K562 (cell line): ENCODE data around the gene STON2. TPM values are rescaled to one million over a fixed set of nuclear protein-coding genes. Genes with fewer than 3 reads are reported as not detected.

Experiments
- BCOR ChIP-seq: fragments of 450-650 bp; IDR thresholded peaks from 2 replicates; pipeline ENCODE4 v1.6.1; 2016
- E2F3 ChIP-seq: fragments of 250-450 bp; sonication (Bioruptor Pico); IDR thresholded peaks from 2 replicates; pipeline ENCODE4 v1.4.0; 2020; ENCODE audit warnings: mild to moderate bottlenecking
- EGR1 ChIP-seq: fragments of 450-650 bp; conservative IDR thresholded peaks from 2 replicates; pipeline ENCODE4 v1.6.1; 2017; ENCODE audit warnings: mild to moderate bottlenecking
- HMG20B ChIP-seq: fragments of 250-450 bp; sonication (Bioruptor Pico); IDR thresholded peaks from 2 replicates; pipeline ENCODE4 v1.5.0; 2021; ENCODE audit warnings: mild to moderate bottlenecking
- HNRNPLL ChIP-seq: fragments of 200-400 bp; formaldehyde crosslinking; IDR thresholded peaks from 2 replicates; pipeline ENCODE4 v1.6.1; 2017; ENCODE audit warnings: low read length, low read depth, mild to moderate bottlenecking; ENCODE audit not compliant: poor library complexity, severe bottlenecking
- NONO ChIP-seq, 2 experiments: fragments of 200-400 bp in 1 of 2; fragments of 450-650 bp in 1 of 2; formaldehyde crosslinking in 1 of 2; IDR thresholded peaks; 2 replicates each; pipeline ENCODE4 v1.6.1; 2017; ENCODE audit warnings: low read depth in 2 of 2, mild to moderate bottlenecking in 2 of 2, moderate library complexity in 2 of 2, low read length in 1 of 2
- NRF1 ChIP-seq, 2 experiments: fragments of 450-650 bp; IDR thresholded peaks in 1 of 2; conservative IDR thresholded peaks in 1 of 2; 2 replicates each; pipeline ENCODE4 v1.6.1; 2014; ENCODE audit warnings: mild to moderate bottlenecking in 2 of 2
- SMAD1 ChIP-seq: fragments of 150-350 bp; IDR thresholded peaks from 2 replicates; pipeline ENCODE4 v1.6.1; 2014; ENCODE audit warnings: low read length, low read depth; ENCODE audit not compliant: partially characterized antibody
- SMAD4 ChIP-seq: fragments of 250-450 bp; sonication (Bioruptor Pico); conservative IDR thresholded peaks from 2 replicates; pipeline ENCODE4 v1.8.0; 2021; ENCODE audit warnings: inconsistent platforms, mild to moderate bottlenecking, moderate library complexity
- TAF1 ChIP-seq: IDR thresholded peaks from 2 replicates; pipeline ENCODE4 v1.6.1; 2011; ENCODE audit warnings: mild to moderate bottlenecking, low read length, moderate library complexity; ENCODE audit not compliant: insufficient read depth, control insufficient read depth, severe bottlenecking; ENCODE audit errors: extremely low read depth
- ZKSCAN1 ChIP-seq: fragments of 150-350 bp; IDR thresholded peaks from 2 replicates; pipeline ENCODE4 v1.6.1; 2016; ENCODE audit warnings: low read depth, low read length
- ZNF436 ChIP-seq: fragments of 250-450, 450-650 bp; sonication (Bioruptor Pico); formaldehyde crosslinking; IDR thresholded peaks from 2 replicates; pipeline ENCODE4 v1.7.0; 2020; ENCODE audit warnings: mild to moderate bottlenecking
- ZNF764 ChIP-seq: fragments of 250-450 bp; sonication (Bioruptor Pico); IDR thresholded peaks from 2 replicates; pipeline ENCODE4 v1.4.0; 2020; ENCODE audit warnings: low read depth, mild to moderate bottlenecking, moderate library complexity
- polyA plus RNA-seq, 8 experiments: library from polyadenylated mRNA; depleted of rRNA in 4 of 8; stranded (reverse) in 5 of 8; unstranded in 3 of 8; fragments of >200 nt; fragmentation: Nextera tagmentation in 2 of 8; fragmentation: Illumina TruSeq in 1 of 8; extraction: Ambion mirVana in 2 of 8; extraction: Trizol in 1 of 8; gene quantifications; 2 replicates each; pipeline versions ENCODE4 v1.2.1 to v1.2.3, GENCODE V29; 2011 to 2014; ENCODE audit warnings: inconsistent platforms in 1 of 8, missing spikeins in 1 of 8
- total RNA-seq, 7 experiments: library from RNA; depleted of rRNA in 6 of 7; stranded (reverse); fragments of >200 nt in 6 of 7; fragmentation: Illumina TruSeq in 2 of 7; extraction: Trizol in 2 of 7; gene quantifications; 2 replicates each; pipeline versions ENCODE4 v1.2.1 to v1.2.3, GENCODE V29; 2011 to 2021; ENCODE audit warnings: low replicate concordance in 1 of 7
- TF ChIP-seq, protein P1 (sequence below), 2 experiments: IDR thresholded peaks; 2 replicates each; pipeline ENCODE4 v1.6.1; 2012; ENCODE audit warnings: improper control_type of control experiment in 2 of 2, low read depth in 2 of 2, low read length in 2 of 2, borderline replicate concordance in 1 of 2
- TF ChIP-seq, protein P2 (sequence below): fragments of 450-650 bp; IDR thresholded peaks from 2 replicates; pipeline ENCODE4 v1.7.1; 2018; ENCODE audit warnings: mild to moderate bottlenecking, low read depth; ENCODE audit not compliant: partially characterized antibody
- TF ChIP-seq, protein P3 (sequence below): fragments of 250-450 bp; sonication (Bioruptor Pico); IDR thresholded peaks from 2 replicates; pipeline ENCODE4 v1.9.0; 2021; ENCODE audit warnings: mild to moderate bottlenecking, inconsistent platforms
- TF ChIP-seq, protein P4 (sequence below), 2 experiments: IDR thresholded peaks; 2 replicates each; pipeline ENCODE4 v1.6.1; 2011; ENCODE audit warnings: borderline replicate concordance in 1 of 2, control low read depth in 1 of 2, low read depth in 1 of 2, low read length in 1 of 2, mild to moderate bottlenecking in 1 of 2, mixed read lengths in 1 of 2, moderate library complexity in 1 of 2; ENCODE audit not compliant: insufficient read depth in 1 of 2, insufficient read length in 1 of 2, poor library complexity in 1 of 2, severe bottlenecking in 1 of 2; ENCODE audit errors: extremely low read depth in 1 of 2

Gene STON2
- total and polyA plus RNA-seq, 9 of the 15 experiments (the other 6 are each of a cell fraction or from before 2014, with no cell fraction given), result 7.8 to 99.3 (median 53.5) TPM

DNA sequence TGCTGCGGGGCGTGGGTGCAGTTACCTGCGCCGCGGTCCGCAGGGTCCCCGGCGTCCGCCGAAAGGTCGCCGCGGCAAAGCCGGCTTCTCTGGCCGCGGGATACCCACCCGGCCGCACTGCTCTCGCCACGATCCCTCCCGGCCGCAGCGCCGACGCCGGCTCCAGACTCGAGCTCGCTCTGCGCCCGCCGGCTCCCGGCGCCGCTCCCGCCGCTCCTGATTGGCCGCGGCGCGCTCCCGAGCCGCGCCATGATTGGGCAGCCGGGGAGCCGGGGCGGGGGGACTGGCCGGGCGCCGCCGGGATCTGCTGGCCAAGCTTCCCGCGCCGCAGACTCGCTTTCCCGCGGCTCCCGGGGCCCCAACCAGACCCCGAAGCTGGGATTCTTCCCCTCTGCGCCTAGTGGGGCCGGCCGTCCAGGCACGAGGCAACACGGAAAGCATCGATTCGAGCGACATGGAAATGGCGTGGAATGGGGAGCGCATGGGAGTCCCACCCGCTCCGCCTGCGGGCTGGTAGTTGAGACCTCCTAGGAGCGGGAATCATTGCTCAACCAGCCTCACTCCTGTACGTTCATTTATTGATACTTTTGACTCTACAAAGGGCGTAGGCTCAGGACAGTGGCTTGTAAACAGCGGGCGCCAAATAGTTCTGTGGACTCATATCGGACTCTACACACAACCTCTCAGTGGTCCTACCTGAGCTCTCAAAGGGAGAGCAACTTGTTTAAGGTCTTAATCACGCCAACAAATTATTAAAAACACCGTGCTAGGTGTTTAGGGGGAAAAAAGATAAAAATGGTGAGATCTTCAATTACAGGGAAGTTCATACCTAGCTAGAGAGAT lies 36.4 kb upstream of the STON2 start (continued):
- TF ChIP-seq, protein P1, sequence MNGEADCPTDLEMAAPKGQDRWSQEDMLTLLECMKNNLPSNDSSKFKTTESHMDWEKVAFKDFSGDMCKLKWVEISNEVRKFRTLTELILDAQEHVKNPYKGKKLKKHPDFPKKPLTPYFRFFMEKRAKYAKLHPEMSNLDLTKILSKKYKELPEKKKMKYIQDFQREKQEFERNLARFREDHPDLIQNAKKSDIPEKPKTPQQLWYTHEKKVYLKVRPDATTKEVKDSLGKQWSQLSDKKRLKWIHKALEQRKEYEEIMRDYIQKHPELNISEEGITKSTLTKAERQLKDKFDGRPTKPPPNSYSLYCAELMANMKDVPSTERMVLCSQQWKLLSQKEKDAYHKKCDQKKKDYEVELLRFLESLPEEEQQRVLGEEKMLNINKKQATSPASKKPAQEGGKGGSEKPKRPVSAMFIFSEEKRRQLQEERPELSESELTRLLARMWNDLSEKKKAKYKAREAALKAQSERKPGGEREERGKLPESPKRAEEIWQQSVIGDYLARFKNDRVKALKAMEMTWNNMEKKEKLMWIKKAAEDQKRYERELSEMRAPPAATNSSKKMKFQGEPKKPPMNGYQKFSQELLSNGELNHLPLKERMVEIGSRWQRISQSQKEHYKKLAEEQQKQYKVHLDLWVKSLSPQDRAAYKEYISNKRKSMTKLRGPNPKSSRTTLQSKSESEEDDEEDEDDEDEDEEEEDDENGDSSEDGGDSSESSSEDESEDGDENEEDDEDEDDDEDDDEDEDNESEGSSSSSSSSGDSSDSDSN (IDR thresholded peaks at IDR 0.05; ENCODE audit: borderline replicate concordance in 1 of 2, low read depth in 2 of 2, low read length in 2 of 2), result no peak
- TF ChIP-seq ZNF436 (CRISPR knock-in tag) (no peak), ZNF764 (CRISPR knock-in tag) (no peak), BCOR (no peak), SMAD1 (no peak), E2F3 (CRISPR knock-in tag) (peak; percentile 86; the same call in 1 of the 2 replicates), NONO (IDR thresholded peaks at IDR 0.05; ENCODE audit: low read depth in 2 of 2, low read length in 1 of 2) (no peak), TAF1 (peak; percentile 48), EGR1 (peak; percentile 21), ZKSCAN1 (0 out of 2 replicates have a peak, but pooled peaks have one; percentile 6), HMG20B (CRISPR knock-in tag) (no peak), HNRNPLL (peak; percentile 59), SMAD4 (peak; percentile 33; the same call in 1 of the 2 replicates), NRF1 (conservative IDR thresholded peaks at IDR 0.05 in 1 of 2, IDR thresholded peaks at IDR 0.05 in 1 of 2) (peak; percentile 16 to 64; a peak in 2 of 4 replicates)
- TF ChIP-seq, protein P2, sequence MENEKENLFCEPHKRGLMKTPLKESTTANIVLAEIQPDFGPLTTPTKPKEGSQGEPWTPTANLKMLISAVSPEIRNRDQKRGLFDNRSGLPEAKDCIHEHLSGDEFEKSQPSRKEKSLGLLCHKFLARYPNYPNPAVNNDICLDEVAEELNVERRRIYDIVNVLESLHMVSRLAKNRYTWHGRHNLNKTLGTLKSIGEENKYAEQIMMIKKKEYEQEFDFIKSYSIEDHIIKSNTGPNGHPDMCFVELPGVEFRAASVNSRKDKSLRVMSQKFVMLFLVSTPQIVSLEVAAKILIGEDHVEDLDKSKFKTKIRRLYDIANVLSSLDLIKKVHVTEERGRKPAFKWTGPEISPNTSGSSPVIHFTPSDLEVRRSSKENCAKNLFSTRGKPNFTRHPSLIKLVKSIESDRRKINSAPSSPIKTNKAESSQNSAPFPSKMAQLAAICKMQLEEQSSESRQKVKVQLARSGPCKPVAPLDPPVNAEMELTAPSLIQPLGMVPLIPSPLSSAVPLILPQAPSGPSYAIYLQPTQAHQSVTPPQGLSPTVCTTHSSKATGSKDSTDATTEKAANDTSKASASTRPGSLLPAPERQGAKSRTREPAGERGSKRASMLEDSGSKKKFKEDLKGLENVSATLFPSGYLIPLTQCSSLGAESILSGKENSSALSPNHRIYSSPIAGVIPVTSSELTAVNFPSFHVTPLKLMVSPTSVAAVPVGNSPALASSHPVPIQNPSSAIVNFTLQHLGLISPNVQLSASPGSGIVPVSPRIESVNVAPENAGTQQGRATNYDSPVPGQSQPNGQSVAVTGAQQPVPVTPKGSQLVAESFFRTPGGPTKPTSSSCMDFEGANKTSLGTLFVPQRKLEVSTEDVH, result peak; percentile 46
- TF ChIP-seq, protein P3, sequence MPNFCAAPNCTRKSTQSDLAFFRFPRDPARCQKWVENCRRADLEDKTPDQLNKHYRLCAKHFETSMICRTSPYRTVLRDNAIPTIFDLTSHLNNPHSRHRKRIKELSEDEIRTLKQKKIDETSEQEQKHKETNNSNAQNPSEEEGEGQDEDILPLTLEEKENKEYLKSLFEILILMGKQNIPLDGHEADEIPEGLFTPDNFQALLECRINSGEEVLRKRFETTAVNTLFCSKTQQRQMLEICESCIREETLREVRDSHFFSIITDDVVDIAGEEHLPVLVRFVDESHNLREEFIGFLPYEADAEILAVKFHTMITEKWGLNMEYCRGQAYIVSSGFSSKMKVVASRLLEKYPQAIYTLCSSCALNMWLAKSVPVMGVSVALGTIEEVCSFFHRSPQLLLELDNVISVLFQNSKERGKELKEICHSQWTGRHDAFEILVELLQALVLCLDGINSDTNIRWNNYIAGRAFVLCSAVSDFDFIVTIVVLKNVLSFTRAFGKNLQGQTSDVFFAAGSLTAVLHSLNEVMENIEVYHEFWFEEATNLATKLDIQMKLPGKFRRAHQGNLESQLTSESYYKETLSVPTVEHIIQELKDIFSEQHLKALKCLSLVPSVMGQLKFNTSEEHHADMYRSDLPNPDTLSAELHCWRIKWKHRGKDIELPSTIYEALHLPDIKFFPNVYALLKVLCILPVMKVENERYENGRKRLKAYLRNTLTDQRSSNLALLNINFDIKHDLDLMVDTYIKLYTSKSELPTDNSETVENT (CRISPR knock-in tag), result 0 out of 2 replicates have a peak, but pooled peaks have one; percentile 46
- TF ChIP-seq, protein P4, sequence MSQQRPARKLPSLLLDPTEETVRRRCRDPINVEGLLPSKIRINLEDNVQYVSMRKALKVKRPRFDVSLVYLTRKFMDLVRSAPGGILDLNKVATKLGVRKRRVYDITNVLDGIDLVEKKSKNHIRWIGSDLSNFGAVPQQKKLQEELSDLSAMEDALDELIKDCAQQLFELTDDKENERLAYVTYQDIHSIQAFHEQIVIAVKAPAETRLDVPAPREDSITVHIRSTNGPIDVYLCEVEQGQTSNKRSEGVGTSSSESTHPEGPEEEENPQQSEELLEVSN (IDR thresholded peaks at IDR 0.05; ENCODE audit: borderline replicate concordance in 1 of 2, extremely low read depth in 1 of 2, insufficient read depth in 1 of 2, insufficient read length in 1 of 2, low read depth in 1 of 2, low read length in 1 of 2, poor library complexity in 1 of 2, severe bottlenecking in 1 of 2), result peak; percentile 73 to 96
